PC-3 (cell line): ENCODE data around the gene ACSBG1.

Experiments used
- CTCF ChIP-seq: fragments of 300-600 bp; sonication (generic); conservative IDR thresholded peaks from 2 replicates; pipeline ENCODE4 v1.5.1; 2017; ENCODE audit warnings: antibody characterized with exemption, low read depth, mild to moderate bottlenecking, low read length
- EZH2 ChIP-seq: fragments of 300-600 bp; sonication (generic); IDR thresholded peaks from one replicate; pipeline ENCODE4 v1.6.1; 2017; ENCODE audit warnings: antibody characterized with exemption, mild to moderate bottlenecking, low read length; ENCODE audit not compliant: unreplicated experiment

- TF ChIP-seq CTCF (no peak), EZH2 (no peak)
Observed at GRCh38 chr15:78204351-78205309, 29.7 kb downstream of the ACSBG1 start.
